ENCODE data around the gene ZNF689.

The ZNF689 gene

DNA sequence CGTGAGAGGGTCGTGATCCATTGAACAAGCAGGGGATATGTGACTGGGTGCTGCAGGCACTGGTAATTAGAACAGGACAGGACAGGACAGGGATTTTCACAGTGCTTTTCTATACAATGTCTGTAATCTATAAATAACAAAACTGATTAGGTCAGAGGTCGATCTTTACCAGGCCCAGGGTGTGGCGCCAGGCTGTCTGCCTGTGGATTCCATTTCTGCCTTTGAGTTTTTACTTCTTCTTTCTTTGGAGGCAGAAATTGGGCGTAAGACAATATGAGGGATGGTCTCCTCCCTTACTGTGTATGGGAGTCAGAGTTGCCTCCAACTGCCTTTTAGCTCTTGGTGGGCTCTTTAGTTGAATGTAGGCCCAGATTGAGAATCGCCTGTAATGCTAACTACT lies 50.5 kb downstream of the ZNF689 start:
- DNase-seq: no peak

DNA sequence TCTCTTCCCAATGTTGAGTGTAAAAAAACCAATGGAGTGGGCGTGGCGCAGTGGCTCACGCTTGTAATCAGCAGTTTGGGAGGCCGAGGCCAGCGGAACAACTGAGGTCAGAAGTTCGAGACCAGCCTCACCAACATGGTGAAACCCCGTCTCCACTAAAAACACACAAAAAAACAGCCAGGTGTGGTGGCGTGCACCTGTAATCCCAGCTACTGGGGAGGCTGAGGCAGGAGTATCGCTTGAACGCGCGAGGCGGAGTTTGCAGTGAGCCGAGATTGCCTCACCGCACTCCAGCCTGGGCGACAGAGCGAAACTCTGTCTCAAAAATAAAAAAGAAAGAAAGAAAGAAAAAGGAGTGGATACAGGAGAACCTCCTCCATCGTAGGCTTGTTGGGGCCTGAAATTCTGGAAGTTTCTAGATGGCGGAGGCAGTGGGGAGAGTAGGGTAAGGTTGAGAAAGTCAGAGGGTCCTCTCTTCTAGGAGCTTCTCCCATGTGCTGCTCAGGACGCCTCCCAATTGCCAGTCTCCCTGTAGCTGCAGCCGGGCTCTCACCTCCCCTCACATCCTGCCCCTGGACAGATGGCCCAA lies 51.3 kb downstream of the ZNF689 start:
- no peak for DNase-seq

DNA sequence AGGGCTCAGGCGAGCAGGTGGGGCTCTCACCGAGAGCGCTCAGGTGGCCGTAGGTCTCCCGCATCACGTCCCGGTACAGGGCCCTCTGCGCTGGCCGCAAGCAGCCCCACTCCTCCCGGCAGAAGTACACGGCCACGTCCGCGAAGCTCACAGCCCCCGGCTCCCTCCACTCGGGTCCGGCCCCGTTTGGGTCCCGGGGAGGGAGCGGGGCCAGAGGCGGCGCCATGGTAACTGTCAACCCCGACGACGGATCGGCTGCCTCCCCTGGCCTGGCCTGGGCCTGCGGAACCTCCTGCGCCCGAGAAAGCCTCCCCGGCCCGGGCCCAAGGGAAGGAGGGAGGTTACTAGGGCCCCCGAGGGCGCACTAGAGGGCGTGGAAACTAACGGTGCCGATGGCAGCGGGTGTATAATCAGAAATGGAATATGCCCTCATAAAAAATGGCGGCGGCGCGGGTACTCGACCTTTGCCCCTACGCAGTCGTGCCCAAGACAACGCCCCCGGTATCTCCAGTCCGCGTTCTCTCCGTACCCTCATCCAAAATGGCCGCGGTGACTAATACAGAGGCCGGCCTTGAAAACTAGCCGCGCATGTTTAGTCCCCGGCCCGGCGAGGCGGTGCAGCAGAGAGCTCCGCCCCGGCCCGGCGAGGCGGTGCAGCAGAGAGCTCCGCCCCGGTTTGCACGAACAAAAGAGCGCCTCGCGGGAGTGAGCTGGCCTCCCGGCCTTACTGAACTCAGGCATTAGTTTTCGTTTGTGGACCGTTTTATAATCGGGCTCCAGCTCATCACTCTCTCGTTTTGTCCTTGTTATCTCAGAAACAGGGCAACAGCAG lies 52.0 kb downstream of the ZNF689 start, which contains the start of gene ZNF764:
Gene ZNF764, minus strand, starts transcription at position 418 of the 832 bp plus-strand sequence. Its CDS starts 192 bp downstream, at position 226.
- DNase-seq: peak; percentile 97

DNA sequence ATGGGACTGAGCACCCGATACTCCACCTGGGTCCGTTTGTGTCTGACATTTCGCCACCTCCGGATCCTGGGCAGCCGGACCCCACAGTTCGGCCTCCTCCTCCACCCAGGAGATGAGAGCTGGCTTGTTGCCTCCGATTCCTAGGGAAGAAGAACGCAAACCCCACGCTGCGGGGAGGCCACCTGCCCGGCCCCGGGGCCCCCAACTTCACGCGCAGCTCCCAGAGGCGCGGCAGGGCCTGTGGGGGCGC lies 52.6 kb downstream of the ZNF689 start:
- DNase-seq: no peak

DNA sequence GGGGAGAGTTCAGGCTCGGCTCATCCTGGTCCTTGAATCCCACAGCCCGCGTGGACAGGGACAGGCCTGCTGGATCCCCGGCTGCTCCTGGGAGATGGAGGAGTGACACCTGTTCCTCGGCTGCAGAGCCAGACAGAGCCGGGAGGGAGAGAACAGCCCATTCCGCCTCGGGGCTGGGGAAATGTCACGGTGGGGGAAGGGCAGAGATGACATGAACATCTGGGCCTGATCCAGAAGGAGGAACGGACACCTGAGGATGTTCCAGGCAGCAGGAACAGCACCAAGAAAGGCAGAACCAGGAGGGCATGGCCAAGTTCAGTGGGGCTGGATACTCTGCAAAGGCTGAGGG lies 54.1 kb downstream of the ZNF689 start:
- DNase-seq: no peak

DNA sequence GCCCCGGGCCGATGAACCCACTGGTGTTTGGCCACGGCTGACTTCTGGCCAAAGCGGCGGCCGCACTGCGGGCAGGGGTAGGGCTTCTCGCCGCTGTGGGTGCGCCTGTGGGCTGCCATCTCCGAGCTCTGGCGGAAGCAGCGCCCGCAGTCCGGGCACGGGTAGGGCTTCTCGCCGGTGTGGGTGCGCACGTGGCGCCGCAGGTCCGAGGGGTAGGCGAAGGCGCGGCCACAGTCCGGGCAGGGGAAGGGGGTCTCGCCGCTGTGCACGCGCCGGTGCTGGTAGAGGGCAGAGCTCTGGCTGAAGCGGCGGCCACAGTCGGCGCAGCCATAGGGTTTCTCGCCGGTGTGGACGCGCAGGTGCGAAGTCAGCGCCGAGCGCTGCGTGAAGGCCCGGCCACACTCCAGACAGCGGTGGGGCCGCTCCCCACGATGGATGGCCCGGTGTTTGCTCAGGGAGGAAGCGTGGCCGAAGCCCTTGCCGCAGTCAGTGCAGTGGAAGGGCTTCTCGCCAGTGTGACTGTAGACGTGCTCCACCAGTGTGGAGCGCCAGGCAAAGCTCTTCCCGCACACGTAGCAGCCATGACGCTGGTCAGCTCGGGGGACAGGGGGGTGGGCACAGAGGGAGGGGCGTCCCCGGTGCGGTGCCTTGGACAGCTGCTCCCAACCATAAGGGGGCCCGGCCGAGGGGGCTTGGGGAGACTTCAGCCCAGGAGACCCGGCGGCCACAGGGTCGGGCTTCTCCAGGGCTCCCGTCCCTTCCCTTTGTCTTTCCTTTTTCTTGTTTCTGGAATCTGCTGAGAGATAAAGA lies 54.7 kb downstream of the ZNF689 start:
- DNase-seq: no peak

DNA sequence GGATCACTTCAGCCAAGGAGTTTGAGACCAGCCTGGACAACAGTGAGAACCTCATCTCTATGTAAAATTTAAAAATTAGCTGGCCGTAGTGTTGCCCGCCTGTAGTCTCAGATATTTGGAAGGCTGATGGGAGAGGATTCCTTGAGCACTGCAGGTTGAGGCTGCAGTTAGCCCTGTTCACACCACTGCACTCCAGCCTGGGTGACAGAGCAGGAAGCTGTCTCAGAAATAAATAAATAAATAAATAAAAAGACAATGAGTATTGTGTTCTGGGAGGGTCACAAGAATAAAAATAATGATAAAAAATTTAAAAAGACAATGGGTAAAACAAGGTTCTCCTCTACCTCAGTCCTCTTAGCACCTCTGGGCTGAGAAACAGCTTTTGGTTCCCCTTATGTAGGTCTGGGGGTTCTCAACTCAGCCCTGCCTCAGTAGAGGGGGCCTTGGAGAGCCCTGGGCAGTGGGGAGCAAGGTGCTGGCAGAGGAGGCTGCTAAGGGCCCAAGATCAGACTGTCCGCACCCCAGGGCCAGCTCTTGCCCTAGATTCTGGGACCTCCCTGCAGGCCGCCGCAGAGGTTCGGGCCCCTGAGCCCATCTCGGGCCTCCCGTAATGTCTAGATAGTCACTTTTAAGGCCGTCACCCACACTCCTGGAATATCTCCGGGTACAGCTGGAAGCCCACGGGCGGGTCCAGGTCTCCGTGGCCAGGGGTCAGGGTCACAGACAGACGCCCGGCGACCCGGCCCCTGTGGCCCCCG lies 55.5 kb downstream of the ZNF689 start:
- DNase-seq: no peak

DNA sequence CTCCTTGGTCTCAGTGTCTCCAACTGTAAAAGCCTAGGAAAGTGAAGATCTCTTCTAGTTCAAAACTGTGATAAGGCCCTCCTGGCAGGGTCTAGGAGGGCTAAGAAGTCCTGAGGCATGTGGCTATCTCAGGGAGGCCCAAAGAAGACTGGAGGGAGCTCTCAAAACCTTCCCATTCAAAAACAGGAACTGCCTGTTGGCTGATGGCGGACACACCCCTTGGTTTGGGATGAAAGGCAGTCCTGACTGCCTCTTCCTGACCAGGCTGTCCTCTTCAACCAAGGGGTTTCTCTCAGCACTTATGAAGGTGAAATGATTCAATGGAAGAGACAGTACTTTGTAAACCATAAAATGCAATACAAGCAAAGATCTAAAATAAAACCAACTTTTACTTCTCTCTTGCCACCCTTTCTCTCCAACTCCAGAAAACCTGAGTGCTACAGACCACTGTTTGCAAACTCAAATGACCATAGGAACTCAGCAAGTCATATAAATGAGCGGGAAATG lies 56.7 kb downstream of the ZNF689 start:
- DNase-seq: no peak

DNA sequence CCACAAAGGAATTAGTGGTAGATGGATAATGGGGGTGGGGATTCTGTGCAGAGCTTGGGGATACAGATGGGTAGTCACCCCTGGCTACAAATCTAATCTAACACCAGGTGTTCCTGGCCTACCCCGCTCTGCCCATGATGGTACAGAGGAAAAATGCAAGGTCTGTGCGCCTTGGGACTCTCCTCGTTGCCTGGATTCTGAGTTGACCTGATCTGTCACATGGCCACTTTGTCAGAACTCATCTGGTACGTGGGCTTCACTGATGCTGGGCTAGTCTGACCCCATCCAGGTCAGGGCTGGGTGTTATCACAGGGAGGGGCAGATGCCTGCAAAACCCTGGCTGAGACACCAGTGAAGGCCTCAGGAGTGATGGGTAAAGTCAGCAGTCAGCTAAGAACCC lies 57.2 kb downstream of the ZNF689 start:
- no peak for DNase-seq
